ENCODE measurements around the gene LRRC57. TPM values are rescaled to one million over a fixed set of nuclear protein-coding genes. Genes with fewer than 3 reads are reported as not detected.

The LRRC57 gene
- total and polyA plus RNA-seq, 2 experiments from 2014 or later = 14.4 to 15.1 TPM

GRCh38 chr15:42491539-42492225 is 56.9 kb downstream of the LRRC57 start:
- 82 to 84% methylated on average over 18 of the region's 18 CpGs for WGBS, 2 experiments (ENCODE audit: low coverage in 1 of 2, low lambda C conversion rate in 2 of 2, missing lambda C conversion rate in 2 of 2)

GRCh38 chr15:42490671-42491538 is 57.7 kb downstream of the LRRC57 start, which contains the start of gene ZNF106:
Gene ZNF106 (minus strand): TSS chr15:42491141. CDS start chr15:42472289, 18,852 bp downstream.
- 1% methylated on average over 51 of the region's 51 CpGs for WGBS, 2 experiments (ENCODE audit: low coverage in 1 of 2, low lambda C conversion rate in 2 of 2, missing lambda C conversion rate in 2 of 2)
- Histone ChIP-seq H3K9me3 (ENCODE audit: low read depth) (no peaks in the 10 kb centered on the region), H3K27ac (peak within 1 kb of the TSS; percentile 98), H3K27me3 (replicated peaks; ENCODE audit: insufficient read depth) (no peaks in the 10 kb centered on the region), H3K4me1 (ENCODE audit: insufficient read depth) (peaks cover 21% of the 10 kb centered on the region), H3F3A (ENCODE audit: insufficient read depth) (peaks cover 25% of the 10 kb centered on the region), H3K4me3 (peak within 1 kb of the TSS; percentile 89), H3K4me2 (ENCODE audit: unreplicated experiment) (peak within 1 kb of the TSS; percentile 100), H2AFZ (peak within 1 kb of the TSS; percentile 95), H3K79me2 (ENCODE audit: insufficient read depth) (peaks cover 54% of the 10 kb centered on the region), H3K9ac (peak within 1 kb of the TSS; percentile 97), H4K20me1 (ENCODE audit: insufficient read depth) (0 out of 2 replicates have a peak, but pooled peaks cover 3% of the 10 kb centered on the region), H3K36me3 (ENCODE audit: low read depth) (no peaks in the 10 kb centered on the region), H3K9me2 (ENCODE audit: insufficient read depth) (no peaks in the 10 kb centered on the region)
- peak; percentile 94 for DNase-seq
- TF ChIP-seq EZH2phosphoT487 (IDR thresholded peaks at IDR 0.05; ENCODE audit: insufficient read depth, low read depth) (no peak), EZH2 (IDR thresholded peaks at IDR 0.05; ENCODE audit: insufficient read depth, poor library complexity, severe bottlenecking) (no peak)
- in situ Hi-C loops (cut with MboI) = no loop called here

More at GRCh38 chr15:42491539-42492225, 56.9 kb downstream of the LRRC57 start:
- H3K9me3 ChIP-seq (ENCODE audit: low read depth) = no peaks in the 10 kb centered on the region
- H3K9ac ChIP-seq = peak overlapping the region; percentile 97
- H3K36me3 ChIP-seq (ENCODE audit: low read depth) = no peaks in the 10 kb centered on the region
- H3K79me2 ChIP-seq (ENCODE audit: insufficient read depth) = peaks cover 54% of the 10 kb centered on the region
- no peaks in the 10 kb centered on the region for H3K9me2 ChIP-seq (ENCODE audit: insufficient read depth)
- in situ Hi-C loops (cut with MboI) = no loop called here
- H2AFZ ChIP-seq = peak overlapping the region; percentile 95
- peak overlapping the region; percentile 100 for H3K4me2 ChIP-seq (ENCODE audit: unreplicated experiment)
- peaks cover 27% of the 10 kb centered on the region for H3K4me1 ChIP-seq (ENCODE audit: insufficient read depth)
- DNase-seq = peak; percentile 56
- H3F3A ChIP-seq (ENCODE audit: insufficient read depth) = peaks cover 29% of the 10 kb centered on the region
- TF ChIP-seq EZH2 (IDR thresholded peaks at IDR 0.05; ENCODE audit: insufficient read depth, poor library complexity, severe bottlenecking) (no peak), EZH2phosphoT487 (IDR thresholded peaks at IDR 0.05; ENCODE audit: insufficient read depth, low read depth) (no peak)
- H4K20me1 ChIP-seq (ENCODE audit: insufficient read depth) = 0 out of 2 replicates have a peak, but pooled peaks cover 3% of the 10 kb centered on the region
- H3K4me3 ChIP-seq = peak overlapping the region; percentile 89
- no peaks in the 10 kb centered on the region for H3K27me3 ChIP-seq (replicated peaks; ENCODE audit: insufficient read depth)
- peak overlapping the region; percentile 98 for H3K27ac ChIP-seq

GRCh38 chr15:42490291-42490670 is 58.3 kb downstream of the LRRC57 start:
- no peaks in the 10 kb centered on the region for H3K36me3 ChIP-seq (ENCODE audit: low read depth)
- no peaks in the 10 kb centered on the region for H3K9me3 ChIP-seq (ENCODE audit: low read depth)
- no peaks in the 10 kb centered on the region for H3K9me2 ChIP-seq (ENCODE audit: insufficient read depth)
- no peak for DNase-seq
- in situ Hi-C loops (cut with MboI) = no loop called here
- H4K20me1 ChIP-seq (ENCODE audit: insufficient read depth) = 0 out of 2 replicates have a peak, but pooled peaks cover 3% of the 10 kb centered on the region
- H3F3A ChIP-seq (ENCODE audit: insufficient read depth) = peaks cover 23% of the 10 kb centered on the region
- peak overlapping the region; percentile 97 for H3K9ac ChIP-seq
- peaks cover 21% of the 10 kb centered on the region for H3K4me1 ChIP-seq (ENCODE audit: insufficient read depth)
- H3K27me3 ChIP-seq (replicated peaks; ENCODE audit: insufficient read depth) = no peaks in the 10 kb centered on the region
- peak overlapping the region; percentile 98 for H3K27ac ChIP-seq
- peaks cover 56% of the 10 kb centered on the region for H3K79me2 ChIP-seq (ENCODE audit: insufficient read depth)
- peak overlapping the region; percentile 100 for H3K4me2 ChIP-seq (ENCODE audit: unreplicated experiment)
- WGBS, 2 experiments (ENCODE audit: low coverage in 1 of 2, low lambda C conversion rate in 2 of 2, missing lambda C conversion rate in 2 of 2) = 6 to 7% methylated on average over 11 of the region's 11 CpGs
- TF ChIP-seq EZH2 (IDR thresholded peaks at IDR 0.05; ENCODE audit: insufficient read depth, poor library complexity, severe bottlenecking) (no peak), EZH2phosphoT487 (IDR thresholded peaks at IDR 0.05; ENCODE audit: insufficient read depth, low read depth) (no peak)
- peak overlapping the region; percentile 89 for H3K4me3 ChIP-seq
- peak overlapping the region; percentile 95 for H2AFZ ChIP-seq

Other genes starting within 250 kb of the LRRC57 start
- gene CAPN3, start 189.3 kb downstream of the LRRC57 start, total RNA-seq (2014; rRNA removed; shearing (Covaris generic)) = 5.7 and 8.6 TPM in 2 replicates
- 1.8 and 2.2 TPM in 2 replicates for gene CAPN3, start 189.3 kb downstream of the LRRC57 start, polyA plus RNA-seq (2016; fragmentation: Nextera tagmentation; extraction: Ambion mirVana)
- 35.7 and 37.8 TPM in 2 replicates for gene ZNF106, start 57.7 kb downstream of the LRRC57 start, total RNA-seq (2014; rRNA removed; shearing (Covaris generic))
- 43.8 and 44.5 TPM in 2 replicates for gene ZNF106, start 57.7 kb downstream of the LRRC57 start, polyA plus RNA-seq (2016; fragmentation: Nextera tagmentation; extraction: Ambion mirVana)
- 47.4 and 57.0 TPM in 2 replicates for gene SNAP23, start 53.2 kb downstream of the LRRC57 start, total RNA-seq (2014; rRNA removed; shearing (Covaris generic))
- gene SNAP23, start 53.2 kb downstream of the LRRC57 start, polyA plus RNA-seq (2016; fragmentation: Nextera tagmentation; extraction: Ambion mirVana) = 58.2 and 61.7 TPM in 2 replicates
- 41.9 and 47.8 TPM in 2 replicates for gene HAUS2, start within 50 bp of the LRRC57 start, total RNA-seq (2014; rRNA removed; shearing (Covaris generic))
- 22.1 and 26.7 TPM in 2 replicates for gene HAUS2, start within 50 bp of the LRRC57 start, polyA plus RNA-seq (2016; fragmentation: Nextera tagmentation; extraction: Ambion mirVana)
- 1.4 and 2.1 TPM in 2 replicates for gene STARD9, start 26.8 kb upstream of the LRRC57 start, total RNA-seq (2014; rRNA removed; shearing (Covaris generic))
- gene STARD9, start 26.8 kb upstream of the LRRC57 start, polyA plus RNA-seq (2016; fragmentation: Nextera tagmentation; extraction: Ambion mirVana) = 0.34 and 0.60 TPM in 2 replicates
- 13.0 and 17.8 TPM in 2 replicates for gene CDAN1, start 188.3 kb upstream of the LRRC57 start, total RNA-seq (2014; rRNA removed; shearing (Covaris generic))
- 4.2 and 5.3 TPM in 2 replicates for gene CDAN1, start 188.3 kb upstream of the LRRC57 start, polyA plus RNA-seq (2016; fragmentation: Nextera tagmentation; extraction: Ambion mirVana)

Data from GM23248 (cell line).